GM12865 (cell line): ENCODE results near the gene ABHD16B.

Source experiments
- DNase-seq: peaks from one replicate; pipeline ENCODE4 v3.0.0; 2010; ENCODE audit warnings: low read depth
- H3K4me3 ChIP-seq: 2 replicates; pipeline ENCODE4 v1.5.1; 2011; ENCODE audit warnings: mild to moderate bottlenecking, low read depth, low read length, control low read depth
- CTCF ChIP-seq: IDR thresholded peaks from 2 replicates; pipeline ENCODE4 v1.5.1; 2011; ENCODE audit warnings: low read length, control low read depth, low read depth, inconsistent platforms; ENCODE audit not compliant: insufficient read depth; ENCODE audit errors: missing control alignments

Gene ABHD16B

GRCh38 chr20:63855363-63856097 is 5.8 kb upstream of the ABHD16B start:
- no peak for TF ChIP-seq CTCF
- no peak overlapping the region for H3K4me3 ChIP-seq
- no peak for DNase-seq

- no peak overlapping the region for H3K4me3 ChIP-seq
Observed at GRCh38 chr20:63856098-63856511, 5.2 kb upstream of the ABHD16B start.

GRCh38 chr20:63857764-63858392 is 3.4 kb upstream of the ABHD16B start:
- DNase-seq: no peak
- H3K4me3 ChIP-seq: no peak overlapping the region
- no peak for TF ChIP-seq CTCF

More at GRCh38 chr20:63856098-63856511, 5.2 kb upstream of the ABHD16B start:
- no peak for TF ChIP-seq CTCF
- DNase-seq: no peak

- H3K4me3 ChIP-seq: no peak overlapping the region
- DNase-seq: no peak
- TF ChIP-seq CTCF: no peak
Observed at GRCh38 chr20:63858393-63859165, 2.7 kb upstream of the ABHD16B start.

GRCh38 chr20:63859166-63859699 is 2.1 kb upstream of the ABHD16B start:
- H3K4me3 ChIP-seq: no peak overlapping the region
- no peak for TF ChIP-seq CTCF
- DNase-seq: no peak

- H3K4me3 ChIP-seq: no peak overlapping the region
- DNase-seq: no peak
- TF ChIP-seq CTCF: no peak
Observed at GRCh38 chr20:63860325-63861051, 810 bp upstream of the ABHD16B start.
